Transverse colon (tissue), 4 donors: ENCODE measurements around the gene ALDOA.

Experiments
- EP300 ChIP-seq: sonication (generic); formaldehyde crosslinking; IDR thresholded peaks from one replicate; pipeline ENCODE4 v1.6.1; 2017; ENCODE audit warnings: antibody characterized with exemption, low read depth
- POLR2A ChIP-seq: fragments of 450-650 bp; IDR thresholded peaks from one replicate; pipeline ENCODE4 v1.6.1; 2016; ENCODE audit warnings: antibody characterized with exemption, mild to moderate bottlenecking, moderate library complexity
- POLR2AphosphoS5 ChIP-seq, 3 donors: sonication (generic); formaldehyde crosslinking; IDR thresholded peaks; one replicate each; pipeline ENCODE4 v1.6.1; 2016; ENCODE audit warnings: antibody characterized with exemption in 3 of 3
- TF ChIP-seq, protein P1 (sequence below), 5 experiments: fragments of 200-600 bp in 3 of 5; fragments of 450-650 bp in 2 of 5; sonication (generic) in 3 of 5; IDR thresholded peaks; 1 replicate in 2 of 5; 2 replicates in 3 of 5; pipeline ENCODE4 v1.5.1; 2016 to 2017; ENCODE audit warnings: antibody characterized with exemption in 5 of 5, inconsistent platforms in 3 of 5, mild to moderate bottlenecking in 2 of 5, moderate library complexity in 1 of 5

DNA sequence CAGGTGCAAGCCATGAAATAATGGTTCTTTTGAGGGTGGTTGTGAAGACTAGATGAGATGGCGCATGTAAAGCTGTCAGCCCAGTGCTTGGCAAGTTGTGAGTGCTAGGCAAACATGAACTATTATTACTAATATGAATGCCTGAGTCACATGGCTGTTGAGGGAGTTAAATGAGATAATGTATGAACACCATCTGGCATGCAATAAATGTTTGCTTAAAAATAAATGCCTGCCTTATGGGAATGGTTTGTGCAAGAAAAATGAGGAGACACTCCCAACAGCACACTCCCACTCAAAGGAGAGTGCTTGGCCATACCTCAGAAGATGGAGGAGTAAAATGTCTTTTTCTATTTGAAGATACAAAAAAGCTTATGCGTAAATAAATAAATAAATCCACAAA, 53.9 kb downstream of the ALDOA start:
- TF ChIP-seq POLR2A: no peak
- TF ChIP-seq, protein P1, sequence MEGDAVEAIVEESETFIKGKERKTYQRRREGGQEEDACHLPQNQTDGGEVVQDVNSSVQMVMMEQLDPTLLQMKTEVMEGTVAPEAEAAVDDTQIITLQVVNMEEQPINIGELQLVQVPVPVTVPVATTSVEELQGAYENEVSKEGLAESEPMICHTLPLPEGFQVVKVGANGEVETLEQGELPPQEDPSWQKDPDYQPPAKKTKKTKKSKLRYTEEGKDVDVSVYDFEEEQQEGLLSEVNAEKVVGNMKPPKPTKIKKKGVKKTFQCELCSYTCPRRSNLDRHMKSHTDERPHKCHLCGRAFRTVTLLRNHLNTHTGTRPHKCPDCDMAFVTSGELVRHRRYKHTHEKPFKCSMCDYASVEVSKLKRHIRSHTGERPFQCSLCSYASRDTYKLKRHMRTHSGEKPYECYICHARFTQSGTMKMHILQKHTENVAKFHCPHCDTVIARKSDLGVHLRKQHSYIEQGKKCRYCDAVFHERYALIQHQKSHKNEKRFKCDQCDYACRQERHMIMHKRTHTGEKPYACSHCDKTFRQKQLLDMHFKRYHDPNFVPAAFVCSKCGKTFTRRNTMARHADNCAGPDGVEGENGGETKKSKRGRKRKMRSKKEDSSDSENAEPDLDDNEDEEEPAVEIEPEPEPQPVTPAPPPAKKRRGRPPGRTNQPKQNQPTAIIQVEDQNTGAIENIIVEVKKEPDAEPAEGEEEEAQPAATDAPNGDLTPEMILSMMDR (IDR thresholded peaks at IDR 0.05): no peak
- no peak for TF ChIP-seq POLR2AphosphoS5 (IDR thresholded peaks at IDR 0.05)
- no peak for TF ChIP-seq EP300
